Skin of body (tissue), 3 donors: ENCODE measurements around the gene HOXB7. TPM values are rescaled to one million over a fixed set of nuclear protein-coding genes. Genes with fewer than 3 reads are reported as not detected.
A peak's percentile ranks its signal among the peaks of the same experiment; 100 is the strongest.

Experiments
- DNase-seq: peaks from one replicate; lab custom pipeline; 2025; lab: John Stamatoyannopoulos, UW
- small RNA-seq: library from RNA; depleted of rRNA; stranded (forward); fragments of <200 nt; gene quantifications from one replicate; pipeline ENCODE3, GENCODE V24; 2014; ENCODE audit warnings: low replicate concordance
- total RNA-seq: library from RNA; depleted of rRNA; stranded (reverse); fragments of >200 nt; gene quantifications from one replicate; pipeline ENCODE4 v1.2.3, GENCODE V29; 2014

HOXB7 gene
- total RNA-seq, 1 donor from 2014 or later = 2.7 TPM

DNA sequence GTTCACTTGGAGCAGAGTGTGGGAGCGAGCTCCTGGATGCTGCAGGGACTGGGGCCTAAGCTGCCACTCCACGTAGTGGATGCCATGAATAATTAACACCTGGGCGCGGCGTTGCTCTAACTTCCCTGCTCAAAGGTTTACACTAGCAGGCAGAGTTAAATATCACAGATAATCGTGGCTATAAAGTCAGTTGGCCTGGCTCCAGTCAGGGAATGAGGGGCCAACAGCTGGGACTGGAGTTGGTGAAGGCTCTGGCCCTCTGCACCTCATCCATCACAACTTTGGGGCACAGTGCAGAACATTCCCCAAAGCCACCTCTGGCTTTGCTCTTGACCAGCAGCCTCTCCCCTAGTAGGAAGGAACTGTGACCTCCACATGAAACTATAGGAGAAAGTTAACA is 43.6 kb downstream of the HOXB7 start:
- DNase-seq = no peak

DNA sequence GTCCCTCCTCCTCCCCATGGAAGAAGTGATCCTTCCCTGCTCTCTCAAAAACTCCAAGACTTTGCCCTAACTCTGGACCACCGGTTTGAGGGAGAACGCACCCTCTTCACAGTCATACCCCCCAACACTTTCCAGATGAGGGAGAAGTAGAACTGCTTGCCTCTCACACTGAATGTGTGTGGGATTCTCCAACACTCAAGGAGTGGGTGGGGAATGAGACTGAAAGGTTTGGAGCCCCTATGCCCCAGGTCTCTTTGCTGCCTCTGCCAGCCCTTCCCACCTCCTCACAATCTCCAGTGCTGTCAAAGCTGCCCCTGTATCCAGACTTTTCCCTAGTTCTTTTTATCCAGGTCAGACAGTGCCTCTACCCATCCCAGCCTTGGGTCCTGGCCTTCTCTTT is 44.1 kb downstream of the HOXB7 start:
- no peak for DNase-seq

DNA sequence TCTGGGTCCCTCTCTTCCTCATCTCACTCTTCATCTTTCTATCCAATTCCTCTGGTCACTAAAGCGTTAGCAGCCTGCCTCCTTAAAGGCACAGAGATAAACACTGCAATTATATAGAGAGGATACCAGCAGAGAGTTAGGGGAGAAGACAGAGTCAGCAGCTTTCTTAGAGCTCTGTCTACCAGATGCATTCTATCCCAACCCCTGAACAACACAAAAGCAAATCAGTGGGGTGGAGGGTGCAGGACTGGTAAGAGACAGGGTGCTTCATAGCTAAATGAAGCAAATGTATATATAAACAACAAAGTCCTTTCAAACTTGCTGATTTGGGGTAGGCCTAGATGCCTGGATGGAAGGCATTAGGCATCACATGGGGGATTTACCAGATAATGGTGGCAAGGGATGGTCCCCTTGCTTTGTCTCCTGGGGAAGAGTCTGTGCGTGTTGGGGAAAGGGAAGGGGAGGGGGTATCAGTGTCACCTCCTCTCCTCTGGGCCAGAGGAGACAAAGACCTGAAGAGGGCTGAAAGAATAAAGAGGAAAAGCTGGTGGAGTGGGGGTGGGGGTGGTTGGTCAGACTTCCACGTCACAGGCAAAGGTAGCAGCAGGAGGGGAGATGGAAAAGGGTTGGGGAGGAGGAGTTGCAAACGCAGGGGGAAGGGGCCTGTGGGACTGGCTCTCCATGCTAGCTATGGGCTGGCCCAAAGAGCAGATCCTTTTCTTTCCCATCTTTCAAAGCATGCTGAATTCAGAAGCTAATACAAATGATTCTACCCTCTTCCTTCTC is 44.7 kb downstream of the HOXB7 start:
- no peak for DNase-seq

DNA sequence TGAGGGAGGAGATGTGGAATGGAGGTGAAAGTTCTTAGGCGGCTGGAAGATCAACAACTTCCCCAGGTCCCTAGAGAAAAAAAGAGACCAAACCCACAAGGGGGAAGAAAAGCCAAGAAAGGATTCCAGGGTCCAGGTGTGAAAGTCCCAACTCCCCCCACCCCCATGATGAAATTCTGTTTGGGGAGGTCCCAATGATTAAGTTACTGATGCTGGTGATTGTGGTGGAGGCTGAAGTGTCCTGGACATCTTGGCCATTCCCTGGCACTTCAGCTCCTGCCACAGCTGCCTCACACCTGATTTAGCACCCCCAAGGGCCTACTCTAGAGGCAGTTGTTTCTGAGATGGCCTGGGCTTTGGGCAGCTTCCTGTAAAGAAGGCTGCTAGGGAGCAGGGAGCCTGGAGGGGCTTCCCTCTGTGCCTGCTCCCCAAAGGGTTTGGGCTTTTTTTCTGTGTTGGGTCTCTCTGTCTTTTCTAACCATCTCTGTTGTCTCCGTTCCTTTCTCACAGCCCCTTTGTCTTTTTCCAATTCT is 45.7 kb downstream of the HOXB7 start:
- no peak for DNase-seq

DNA sequence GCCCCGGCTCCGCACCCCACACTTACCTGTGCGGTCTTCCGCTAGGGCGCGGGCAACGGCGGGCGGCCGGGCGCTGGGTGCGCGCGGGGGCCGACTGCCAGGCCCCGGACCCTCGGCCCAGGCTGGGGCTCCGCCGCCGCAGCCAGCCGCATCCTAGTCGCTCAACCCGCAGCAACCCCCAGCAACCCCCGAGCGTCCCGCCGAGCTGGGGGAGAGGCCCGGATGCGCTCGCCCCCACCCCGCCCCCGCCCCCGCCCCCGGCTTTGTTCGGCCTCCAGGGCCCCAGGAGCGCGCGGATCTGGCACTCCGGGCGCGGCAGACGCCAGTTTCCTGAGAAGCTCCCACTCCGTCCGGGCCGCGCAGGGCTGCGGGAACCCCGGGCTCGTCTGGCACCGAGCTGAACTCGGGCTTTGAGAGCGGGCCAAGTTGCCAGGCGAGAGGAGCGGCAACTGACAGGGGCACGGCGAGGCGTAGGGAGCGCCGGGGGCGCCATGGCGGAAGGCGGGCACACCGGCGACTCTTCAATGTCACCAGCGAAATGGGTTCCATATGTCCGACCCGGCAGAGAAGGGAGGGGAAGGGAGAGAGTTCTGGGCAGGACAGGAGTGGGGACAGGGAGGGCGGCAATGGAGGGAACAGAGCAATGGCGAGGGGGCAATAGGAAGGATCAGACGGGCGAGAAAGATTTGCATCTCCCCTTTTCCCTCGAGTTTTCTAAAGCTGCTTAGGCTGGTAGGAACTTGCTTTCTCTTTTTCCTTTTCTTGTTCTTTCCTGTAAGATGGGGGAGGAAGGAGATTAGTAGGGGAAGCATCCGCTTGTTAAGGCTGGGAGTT is 46.4 kb downstream of the HOXB7 start:
- no peak for DNase-seq

DNA sequence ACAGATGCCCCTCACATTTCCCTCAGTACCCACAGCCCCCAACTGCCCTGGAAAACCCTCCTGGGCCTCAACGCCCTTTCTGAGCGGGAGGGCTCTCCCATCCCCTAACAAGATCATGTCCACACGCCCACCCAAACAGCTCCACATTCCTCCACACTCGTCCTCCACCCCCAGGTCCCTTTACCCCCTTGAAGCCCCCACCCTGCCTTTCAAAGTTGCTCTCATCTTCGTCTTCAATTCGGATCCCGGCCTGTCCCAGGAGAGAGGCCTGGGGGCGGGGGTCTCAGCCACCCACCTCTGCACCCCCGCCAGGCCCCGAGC is 47.0 kb downstream of the HOXB7 start:
- DNase-seq = no peak

DNA sequence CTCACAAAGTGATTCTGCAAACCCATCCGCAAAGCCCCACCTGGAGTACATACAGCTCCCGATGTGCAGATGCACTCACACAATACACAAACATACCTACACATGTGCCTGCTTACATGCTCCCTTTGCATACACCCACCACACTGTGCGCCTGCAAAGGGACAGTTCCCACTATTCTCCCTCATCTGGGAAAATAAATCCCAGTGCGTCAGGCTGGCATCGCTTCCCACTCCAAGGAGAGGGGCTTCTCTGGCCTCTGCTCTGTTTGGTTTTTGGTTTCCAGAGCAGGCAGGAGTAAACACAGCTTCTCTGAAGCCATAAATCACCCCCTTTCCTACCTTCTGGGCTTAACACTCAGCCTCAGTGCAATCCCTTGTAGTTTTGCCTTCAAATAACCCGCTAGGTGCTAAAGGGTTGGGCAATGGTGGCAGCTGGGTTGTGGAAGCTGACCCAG is 47.4 kb downstream of the HOXB7 start:
- no peak for DNase-seq

DNA sequence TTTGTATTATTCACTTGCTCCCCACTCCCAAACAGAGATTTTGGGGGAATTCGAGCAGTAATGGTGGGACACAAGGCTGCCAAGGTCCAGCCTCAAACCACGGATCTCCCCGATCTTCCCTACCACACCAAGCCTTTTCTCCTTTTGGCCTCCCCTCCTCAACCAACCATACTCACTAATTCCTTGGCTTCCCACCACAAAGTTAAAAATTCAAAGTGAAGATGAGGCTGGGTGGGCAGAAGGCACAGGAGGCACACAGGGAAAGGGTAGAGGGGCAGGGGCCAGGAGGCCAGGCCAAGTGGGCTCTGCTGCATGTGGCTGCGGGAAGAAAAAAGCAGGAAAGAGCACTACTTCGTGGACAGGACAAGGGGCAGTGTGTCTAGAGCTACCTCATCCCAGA is 47.9 kb downstream of the HOXB7 start:
- DNase-seq = no peak

DNA sequence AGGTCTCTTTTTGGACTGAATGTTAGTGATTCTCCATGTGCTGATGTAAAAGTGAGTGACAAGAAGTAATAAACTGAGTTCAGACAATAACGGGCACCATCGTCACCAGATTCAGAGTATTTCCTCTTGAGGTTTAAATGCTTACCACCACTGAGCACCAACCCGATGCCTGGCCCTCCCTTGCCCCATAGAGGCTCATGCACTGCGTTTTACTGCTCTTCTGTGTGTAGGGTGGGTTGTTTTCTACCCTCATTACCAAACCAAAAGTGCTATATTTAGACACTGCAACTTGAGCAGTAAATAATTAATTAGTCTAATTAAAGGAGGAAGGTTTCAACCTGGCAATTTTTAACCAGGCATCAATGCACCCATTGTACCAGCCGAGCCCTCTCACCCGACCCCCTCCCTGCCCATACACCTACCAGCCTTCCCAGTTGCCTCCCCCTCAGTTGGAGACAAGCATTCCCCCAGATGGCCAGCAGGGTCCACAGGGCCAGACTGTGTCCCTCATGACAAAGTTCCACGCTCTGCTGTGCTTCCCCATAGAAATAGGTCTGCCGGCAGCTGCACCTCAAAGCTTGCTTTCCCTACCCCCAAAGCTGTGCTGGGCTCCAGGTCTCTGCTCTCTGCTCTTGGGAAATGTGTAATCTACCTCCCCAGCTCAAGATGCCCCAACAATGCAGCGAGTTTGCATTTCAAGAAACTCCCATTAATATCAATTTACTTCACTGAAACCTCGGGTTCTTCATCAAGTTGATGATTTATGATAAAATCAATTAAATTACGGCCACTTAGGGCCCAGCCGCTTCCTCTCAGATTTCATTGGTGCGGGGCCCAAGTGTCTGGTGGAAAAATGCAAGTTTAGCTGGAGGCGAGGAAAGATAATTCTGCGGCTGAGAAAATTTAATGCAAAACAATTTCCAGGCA is 48.7 kb downstream of the HOXB7 start:
- no peak for DNase-seq

DNA sequence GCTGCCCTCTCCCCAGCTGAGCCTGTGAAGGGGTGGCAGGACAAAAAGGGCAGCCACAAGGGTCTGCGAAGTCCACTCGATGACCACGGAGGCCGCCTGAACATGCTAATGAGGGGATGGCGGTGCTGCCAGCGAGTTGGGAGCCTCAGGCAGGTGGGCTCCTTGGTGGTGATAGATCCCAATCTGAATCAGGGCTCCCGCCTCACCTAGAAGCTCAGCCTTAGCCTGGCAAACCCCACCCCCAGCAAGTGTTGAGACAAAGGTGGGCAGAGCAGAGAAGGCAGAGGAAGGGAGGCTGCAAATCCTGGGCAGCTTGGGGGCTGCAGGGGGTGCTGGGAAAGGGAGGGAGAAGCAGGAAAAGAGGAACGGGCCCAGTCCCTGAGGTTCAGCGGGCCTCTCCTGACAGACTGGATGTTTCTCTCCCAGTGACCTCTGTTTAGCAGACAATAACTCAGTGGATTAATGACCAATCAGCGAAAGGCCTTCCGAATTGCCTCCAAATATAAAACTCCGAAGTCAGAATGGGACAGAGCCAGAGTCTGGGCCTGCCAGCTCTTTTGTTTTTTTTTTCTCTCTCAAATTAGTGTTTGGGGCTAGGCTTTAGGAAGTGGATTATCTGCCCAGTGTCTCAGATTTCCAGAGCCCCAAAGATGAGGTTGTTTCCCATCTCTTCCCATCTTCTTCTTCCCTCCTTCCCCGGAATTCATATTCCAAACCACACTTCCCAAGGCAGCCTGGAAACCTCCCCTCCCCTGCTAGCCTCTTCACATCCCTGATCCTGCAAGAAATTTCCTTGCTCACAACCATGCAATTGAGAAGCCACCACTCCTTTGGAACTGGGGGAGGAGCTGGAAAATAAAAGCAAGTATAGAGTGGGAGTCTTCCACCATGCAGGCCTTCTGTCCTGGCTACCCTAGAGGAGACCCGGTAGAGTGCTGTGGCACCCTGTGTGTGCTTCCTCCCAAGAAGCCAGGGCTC is 50.7 kb downstream of the HOXB7 start:
- DNase-seq = no peak

DNA sequence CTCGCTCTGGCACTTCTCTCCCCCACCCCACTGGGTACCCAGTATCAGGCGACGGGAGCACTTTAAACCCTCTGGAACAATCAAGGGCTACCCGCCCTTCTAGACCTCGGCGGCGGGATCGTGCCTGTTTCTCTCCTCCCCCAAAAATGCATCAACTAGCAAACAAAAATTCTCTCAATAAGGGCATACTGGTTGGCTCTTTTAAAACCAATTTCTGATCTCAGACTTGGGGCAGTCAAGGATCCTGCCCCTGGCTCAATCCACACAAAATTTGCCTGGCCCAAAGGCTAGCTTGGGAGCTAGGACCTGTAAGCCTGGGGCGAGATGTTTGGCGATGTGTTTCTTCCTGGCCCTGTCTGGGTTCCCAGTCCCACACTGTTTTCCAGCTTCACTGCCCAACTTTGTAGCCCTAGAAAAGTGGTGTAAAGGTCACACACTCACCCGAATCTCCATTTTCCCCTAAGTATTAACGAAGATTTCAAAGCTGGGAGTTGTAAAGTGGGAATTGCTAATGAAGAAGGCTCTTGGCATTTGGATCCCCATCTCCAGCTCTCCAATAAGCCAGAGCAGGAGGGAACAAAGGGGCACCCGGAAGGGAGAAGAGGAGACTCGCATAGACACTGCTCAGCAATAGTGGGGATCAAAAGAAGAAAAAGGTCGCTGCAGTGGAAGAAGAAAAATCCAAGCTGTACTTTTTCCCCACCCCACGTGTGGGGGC is 51.5 kb downstream of the HOXB7 start:
- no peak for DNase-seq

DNA sequence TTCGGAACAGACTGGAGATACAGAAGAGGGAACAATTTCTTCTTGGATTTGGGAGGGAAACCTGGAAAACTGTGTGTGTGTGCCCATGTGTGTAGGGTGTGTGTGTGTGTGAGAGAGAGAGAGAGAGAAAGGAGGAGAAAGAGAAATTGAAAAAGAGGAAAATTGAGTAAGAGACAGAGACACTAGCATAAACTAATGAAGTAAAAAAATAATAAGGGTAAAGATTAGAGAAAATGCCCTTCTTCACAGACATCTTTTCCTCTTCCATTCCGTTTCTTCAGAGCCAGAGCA is 52.0 kb downstream of the HOXB7 start:
- DNase-seq = no peak

DNA sequence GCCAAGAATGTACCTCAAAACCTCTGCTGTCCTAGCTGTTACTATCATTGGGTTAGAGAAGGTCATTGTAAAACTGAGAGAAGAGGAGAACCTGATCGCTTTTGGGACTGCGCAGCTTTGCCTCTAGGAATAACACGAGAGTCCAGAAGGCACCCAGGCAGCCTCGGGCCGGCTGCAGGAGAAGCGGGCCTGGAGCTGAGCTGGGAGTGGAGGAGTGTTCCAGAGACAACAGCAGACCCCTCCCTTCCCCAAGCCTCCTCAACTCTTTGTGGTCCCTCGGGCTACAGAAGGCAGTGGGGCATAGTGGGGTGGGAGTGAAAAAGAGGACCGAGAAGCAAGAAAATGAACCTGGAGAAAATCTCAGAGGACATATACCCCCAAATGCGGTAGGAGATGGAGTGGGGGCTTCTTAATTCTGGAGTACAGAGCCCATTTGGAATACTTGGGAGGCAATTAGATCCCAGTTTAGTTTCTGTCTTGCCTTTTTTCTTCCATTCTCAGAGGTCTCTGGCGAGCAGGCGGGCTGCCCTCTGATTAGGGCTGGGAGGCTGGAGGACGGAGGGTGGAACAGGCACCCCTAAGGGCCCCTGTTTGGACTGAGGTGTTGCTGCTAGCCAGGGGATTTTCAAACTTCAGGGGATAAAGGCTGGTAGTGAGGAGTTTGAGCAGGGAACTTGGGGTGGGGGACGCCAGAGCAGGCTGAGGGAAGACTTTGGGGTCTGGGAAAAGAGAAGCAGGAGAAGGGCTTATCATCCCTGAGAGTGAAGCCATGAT is 52.6 kb downstream of the HOXB7 start:
- DNase-seq = no peak

Small RNA genes lying within 50 kb of the gene (small RNA-seq; reads per million reads assigned to genes)
- 0.24 reads per million, percentile 10 among the genes with 10 or more reads in this experiment for gene MIR196A1

Other genes starting within 250 kb of the HOXB7 start
- 0.89 TPM for gene SKAP1, start 180.8 kb downstream of the HOXB7 start, total RNA-seq
- gene HOXB1, start 80.0 kb downstream of the HOXB7 start, total RNA-seq = not detected
- 4.9 TPM for gene HOXB2, start 65.9 kb downstream of the HOXB7 start, total RNA-seq
- gene HOXB4, start 32.7 kb downstream of the HOXB7 start, total RNA-seq = 2.6 TPM
- 8.4 TPM for gene HOXB3, start 20.8 kb downstream of the HOXB7 start, total RNA-seq
- gene HOXB5, start 17.2 kb downstream of the HOXB7 start, total RNA-seq = 0.59 TPM
- gene HOXB6, start 6.0 kb downstream of the HOXB7 start, total RNA-seq = 2.9 TPM
- gene HOXB8, start 4.3 kb upstream of the HOXB7 start, total RNA-seq = 1.6 TPM
- 0.10 TPM for gene HOXB9, start 15.3 kb upstream of the HOXB7 start, total RNA-seq
- gene PRAC1, start 111.5 kb upstream of the HOXB7 start, total RNA-seq = not detected
- not detected for gene PRAC2, start 112.2 kb upstream of the HOXB7 start, total RNA-seq
- not detected for gene HOXB13, start 117.7 kb upstream of the HOXB7 start, total RNA-seq
- gene TTLL6, start 206.2 kb upstream of the HOXB7 start, total RNA-seq = not detected
- gene CALCOCO2, start 220.0 kb upstream of the HOXB7 start, total RNA-seq = 44.8 TPM